ENCODE results near the gene MST1.
"Not testable (repeated sequence)": the region's sequence is repeated elsewhere in the genome, so short reads cannot be mapped to it uniquely, and the experiment has no call there.

MST1 gene

GRCh38 chr3:49700453-49701128, 11.3 kb upstream of the MST1 start:
- no peak for DNase-seq (ENCODE audit: low read depth in 2 of 2)

GRCh38 chr3:49700014-49700413, 10.7 kb upstream of the MST1 start:
- DNase-seq (ENCODE audit: low read depth in 2 of 2), result no peak

GRCh38 chr3:49699281-49699979, 10.2 kb upstream of the MST1 start:
- DNase-seq (ENCODE audit: low read depth in 2 of 2), result no peak

- not testable (repeated sequence) for DNase-seq (ENCODE audit: low read depth in 2 of 2)
Measured at GRCh38 chr3:49695350-49696015, 6.2 kb upstream of the MST1 start.

- not testable (repeated sequence) for DNase-seq (ENCODE audit: low read depth in 2 of 2)
Measured at GRCh38 chr3:49694409-49695070, 5.3 kb upstream of the MST1 start.

GRCh38 chr3:49691481-49691880, 2.2 kb upstream of the MST1 start:
- DNase-seq (ENCODE audit: low read depth in 2 of 2), result not testable (repeated sequence)

- DNase-seq (ENCODE audit: low read depth in 2 of 2), result not testable (repeated sequence)
Measured at GRCh38 chr3:49690856-49691255, 1.6 kb upstream of the MST1 start.

GRCh38 chr3:49689908-49690624, 792 bp upstream of the MST1 start:
- not testable (repeated sequence) for DNase-seq (ENCODE audit: low read depth in 2 of 2)

- DNase-seq (ENCODE audit: low read depth in 2 of 2), result not testable (repeated sequence)
Measured at GRCh38 chr3:49688338-49689045, 782 bp downstream of the MST1 start.

- not testable (repeated sequence) for DNase-seq (ENCODE audit: low read depth in 2 of 2)
Measured at GRCh38 chr3:49687424-49687795, 1.9 kb downstream of the MST1 start.

- not testable (repeated sequence) for DNase-seq (ENCODE audit: low read depth in 2 of 2)
Measured at GRCh38 chr3:49686769-49687423, 2.4 kb downstream of the MST1 start.

- DNase-seq (ENCODE audit: low read depth in 2 of 2), result not testable (repeated sequence)
Measured at GRCh38 chr3:49686346-49686745, 2.9 kb downstream of the MST1 start.

GRCh38 chr3:49685846-49686245, 3.4 kb downstream of the MST1 start:
- not testable (repeated sequence) for DNase-seq (ENCODE audit: low read depth in 2 of 2)

- DNase-seq (ENCODE audit: low read depth in 2 of 2), result not testable (repeated sequence)
Measured at GRCh38 chr3:49685103-49685502, 4.2 kb downstream of the MST1 start.

GRCh38 chr3:49684453-49684852, 4.8 kb downstream of the MST1 start:
- not testable (repeated sequence) for DNase-seq (ENCODE audit: low read depth in 2 of 2)

- no peak for DNase-seq (ENCODE audit: low read depth in 2 of 2)
Measured at GRCh38 chr3:49683162-49683561, 6.1 kb downstream of the MST1 start.

GRCh38 chr3:49681543-49681942, 7.7 kb downstream of the MST1 start:
- no peak for DNase-seq (ENCODE audit: low read depth in 2 of 2)

- DNase-seq (ENCODE audit: low read depth in 2 of 2), result no peak
Measured at GRCh38 chr3:49681232-49681522, 8.1 kb downstream of the MST1 start.

- DNase-seq (ENCODE audit: low read depth in 2 of 2), result no peak
Measured at GRCh38 chr3:49680493-49681231, 8.6 kb downstream of the MST1 start.

- no peak for DNase-seq (ENCODE audit: low read depth in 2 of 2)
Measured at GRCh38 chr3:49675912-49676311, 13.4 kb downstream of the MST1 start.
